GM18505 (cell line): ENCODE results near the gene MTRFR.

Source experiments
- ATAC-seq: cut with Tn5 transposase; IDR thresholded peaks from one replicate; pipeline ENCODE4 v1.9.1; 2021; ENCODE audit not compliant: unreplicated experiment
- POLR2A ChIP-seq: IDR thresholded peaks from 4 replicates; pipeline ENCODE4 v1.6.1; 2011; ENCODE audit warnings: borderline replicate concordance; ENCODE audit not compliant: insufficient read depth, insufficient read length; ENCODE audit errors: extremely low read depth

The MTRFR gene

DNA sequence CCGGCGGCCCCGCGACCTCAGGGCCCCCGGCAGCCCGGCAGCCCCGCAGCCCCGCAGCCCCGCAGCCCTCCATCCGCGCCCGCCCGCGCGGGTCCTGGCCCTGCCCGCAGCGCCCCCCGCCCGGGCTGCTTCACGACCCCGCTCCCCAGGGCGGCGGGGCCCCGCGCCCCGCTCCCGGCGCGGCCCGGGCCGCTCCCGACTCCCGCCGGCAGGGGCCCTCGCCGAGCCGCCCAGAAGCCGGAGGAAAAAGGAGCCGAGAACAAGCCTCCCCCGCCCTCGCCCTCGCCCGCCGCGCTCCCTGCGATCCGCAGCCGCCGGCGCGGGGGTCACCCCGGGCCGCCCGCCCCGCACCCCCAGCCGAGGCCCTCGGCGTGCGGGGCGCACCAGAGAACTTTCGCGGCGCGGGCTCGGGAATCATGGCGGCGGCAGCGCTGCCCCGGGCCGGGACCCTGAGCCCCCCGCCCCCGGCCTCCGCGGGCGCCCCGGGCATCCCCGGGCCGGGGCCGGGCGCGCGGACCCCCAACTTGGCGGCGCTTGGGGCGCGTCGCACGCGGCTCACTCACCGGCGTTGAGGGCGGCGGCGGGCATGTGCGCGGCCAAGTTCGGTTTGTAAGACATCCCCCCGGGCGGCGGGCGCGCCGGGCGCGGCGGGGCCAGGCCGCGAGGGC lies 37.9 kb downstream of the MTRFR start:
- no peak for TF ChIP-seq POLR2A
- ATAC-seq, result peak; percentile 57

DNA sequence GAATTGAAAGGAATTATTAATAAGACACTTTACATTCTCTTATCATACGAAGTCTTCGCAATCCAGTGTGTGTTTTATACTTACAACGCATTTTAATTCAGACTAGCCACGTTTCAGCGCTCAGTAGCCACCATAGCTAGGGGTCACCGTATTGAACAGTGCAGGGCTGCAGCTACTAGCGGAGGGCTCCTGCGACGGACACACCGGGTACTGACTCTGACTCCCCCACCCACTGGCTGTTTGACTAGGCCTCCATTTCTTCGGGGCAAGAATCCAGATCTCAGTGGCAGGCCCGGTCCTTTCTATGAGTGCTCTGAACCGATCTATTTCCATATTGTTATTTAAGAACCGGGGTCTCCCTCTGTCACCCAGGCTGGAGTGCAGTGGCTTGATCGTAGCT lies 39.9 kb downstream of the MTRFR start:
- TF ChIP-seq POLR2A, result no peak
- no peak for ATAC-seq

GRCh38 chr12:123278101-123278627 lies 44.9 kb downstream of the MTRFR start:
- no peak for TF ChIP-seq POLR2A
- peak; percentile 72 for ATAC-seq

GRCh38 chr12:123280971-123281370 lies 47.7 kb downstream of the MTRFR start:
- ATAC-seq, result no peak

DNA sequence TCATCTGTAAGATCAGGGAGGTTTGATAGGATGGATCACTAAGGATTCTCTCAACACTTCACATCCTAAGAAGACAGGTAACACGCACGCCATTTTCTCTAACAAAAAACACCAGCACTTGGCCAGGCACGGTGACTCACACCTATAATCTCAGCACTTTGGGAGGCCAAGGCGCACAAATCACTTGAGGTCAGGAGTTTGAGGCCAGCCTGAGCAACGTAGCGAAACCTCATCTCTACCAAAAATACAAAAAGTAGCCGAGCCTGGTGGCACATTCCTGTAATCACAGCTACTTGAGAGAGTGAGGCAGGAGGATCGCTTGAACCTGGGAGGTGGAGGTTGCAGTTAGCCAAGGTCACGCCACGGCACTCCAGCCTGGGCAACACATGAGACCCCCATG lies 48.9 kb downstream of the MTRFR start:
- TF ChIP-seq POLR2A, result no peak
- no peak for ATAC-seq

More at GRCh38 chr12:123280971-123281370, 47.7 kb downstream of the MTRFR start:
- TF ChIP-seq POLR2A, result no peak

GRCh38 chr12:123283461-123283860 lies 50.2 kb downstream of the MTRFR start:
- ATAC-seq, result no peak
- TF ChIP-seq POLR2A, result no peak

- no peak for TF ChIP-seq POLR2A
Observed at GRCh38 chr12:123284669-123285068, 51.4 kb downstream of the MTRFR start.

GRCh38 chr12:123286652-123287373 lies 53.6 kb downstream of the MTRFR start:
- no peak for ATAC-seq
- no peak for TF ChIP-seq POLR2A

More at GRCh38 chr12:123284669-123285068, 51.4 kb downstream of the MTRFR start:
- ATAC-seq, result no peak

DNA sequence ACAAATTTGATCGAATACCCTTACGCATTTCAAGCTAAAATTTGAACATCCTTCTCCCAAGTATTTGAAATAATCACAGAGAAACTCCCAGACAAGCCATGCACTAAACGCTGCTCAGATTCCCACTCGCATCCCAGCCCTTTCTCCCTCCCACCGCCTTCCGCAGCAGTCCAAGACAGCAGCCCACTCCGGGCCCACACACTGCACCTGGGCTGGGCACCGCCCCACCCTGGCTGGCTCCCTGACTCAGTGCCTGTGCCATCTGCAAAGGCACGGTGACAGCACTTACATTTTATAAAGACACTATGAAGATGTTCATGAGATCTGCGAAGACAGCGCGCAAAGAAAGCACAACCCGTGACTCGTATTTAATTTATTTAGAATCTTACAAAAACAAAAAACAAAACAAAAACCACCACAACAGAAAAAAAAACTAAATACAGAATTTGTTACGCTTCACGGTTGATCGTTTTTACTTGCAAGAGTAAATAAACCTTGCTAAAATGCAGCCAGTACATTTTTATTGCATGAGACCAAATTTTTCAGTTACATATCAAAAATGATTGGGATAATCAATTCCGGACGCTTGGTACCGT lies 55.6 kb downstream of the MTRFR start:
- no peak for ATAC-seq
- no peak for TF ChIP-seq POLR2A

DNA sequence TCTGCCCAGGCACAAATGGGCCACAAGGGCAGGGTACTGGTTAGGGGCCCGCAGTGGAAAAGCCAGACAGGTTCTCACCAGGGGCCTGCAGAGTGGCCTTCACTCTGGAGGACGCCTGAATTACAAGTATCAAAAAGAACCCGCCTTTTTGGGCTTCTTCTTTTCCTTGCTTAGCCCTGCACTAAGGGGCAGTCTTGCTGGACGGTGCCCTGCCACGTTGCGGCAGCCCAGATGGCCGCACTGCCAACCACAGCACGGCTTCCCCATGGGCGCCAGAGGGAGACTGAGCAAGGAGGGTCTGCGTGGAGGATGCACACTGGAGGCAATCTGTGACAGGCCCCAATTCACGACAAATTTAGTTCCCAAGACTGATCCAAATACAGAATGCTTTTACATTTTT lies 56.7 kb downstream of the MTRFR start:
- no peak for ATAC-seq
- TF ChIP-seq POLR2A, result no peak

GRCh38 chr12:123293178-123293760 lies 60.0 kb downstream of the MTRFR start:
- TF ChIP-seq POLR2A, result no peak
- no peak for ATAC-seq

- no peak for ATAC-seq
Observed at GRCh38 chr12:123305136-123305535, 71.9 kb downstream of the MTRFR start.

DNA sequence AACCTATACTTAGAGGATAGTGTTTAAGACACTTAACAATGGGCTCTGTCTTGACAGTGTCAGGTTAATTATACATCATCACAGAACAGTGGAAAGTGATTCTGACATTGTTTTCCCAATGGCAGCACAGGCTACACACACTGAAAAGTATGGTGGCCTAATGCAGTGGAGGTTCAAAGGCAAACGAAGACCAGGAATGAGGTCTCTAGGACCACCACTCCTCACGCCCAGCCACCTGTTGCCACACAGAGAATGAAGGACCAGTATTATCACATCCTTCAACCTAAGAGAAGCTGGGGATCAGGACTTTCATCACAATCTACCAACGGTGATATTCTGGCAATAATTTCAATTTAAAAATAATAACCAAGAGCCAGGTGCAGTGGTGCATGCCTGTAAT lies 73.0 kb downstream of the MTRFR start:
- ATAC-seq, result no peak
- no peak for TF ChIP-seq POLR2A

More at GRCh38 chr12:123305136-123305535, 71.9 kb downstream of the MTRFR start:
- TF ChIP-seq POLR2A, result no peak
